ENCODE measurements around the gene NDUFS6.

Gene NDUFS6

DNA sequence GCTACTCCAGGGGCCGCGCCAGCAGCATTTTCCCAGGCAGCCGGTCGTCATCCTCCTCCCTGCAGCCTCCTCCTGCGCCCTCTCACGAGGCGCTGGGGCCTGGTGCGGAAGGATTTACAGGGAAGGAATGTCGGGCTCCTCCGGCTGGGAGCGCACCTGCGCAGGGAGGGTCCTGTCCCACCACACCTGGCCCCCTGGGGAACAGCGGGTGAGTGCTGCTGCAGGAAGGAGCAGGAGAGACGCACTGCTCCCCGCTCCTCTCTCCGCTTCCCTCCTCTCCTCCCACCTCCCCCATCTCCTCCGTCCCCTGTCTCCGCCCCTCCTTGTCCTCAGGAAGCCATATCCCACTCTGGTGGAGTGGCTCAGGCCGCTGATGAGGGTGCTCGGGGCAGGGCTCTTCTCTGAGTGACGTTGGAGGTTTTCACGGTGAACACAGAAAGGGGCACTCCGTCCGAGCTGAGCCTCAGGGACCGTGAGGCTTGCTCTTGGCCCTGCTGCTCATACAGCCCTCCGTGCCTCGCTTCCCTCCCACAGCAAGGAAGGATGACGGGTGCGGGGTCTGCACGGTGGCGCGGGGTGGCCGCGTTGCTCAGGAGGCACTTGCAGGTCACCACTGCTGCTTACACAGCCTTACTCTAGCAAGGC lies 50.2 kb downstream of the NDUFS6 start:
- H3K36me3 ChIP-seq (ENCODE audit: control insufficient read depth, insufficient read depth, low read length) = no peaks in the 10 kb centered on the region
- H3K27me3 ChIP-seq (ENCODE audit: control insufficient read depth, insufficient read depth, low read length) = peaks cover 19% of the 10 kb centered on the region
- H3K4me3 ChIP-seq (ENCODE audit: low read length) = no peak overlapping the region
- H3K9ac ChIP-seq (ENCODE audit: low read length) = no peak overlapping the region
- H3K9me3 ChIP-seq (ENCODE audit: control insufficient read depth, low read length) = no peaks in the 10 kb centered on the region
- H3K4me1 ChIP-seq (ENCODE audit: control insufficient read depth, insufficient read depth, low read length) = no peaks in the 10 kb centered on the region

DNA sequence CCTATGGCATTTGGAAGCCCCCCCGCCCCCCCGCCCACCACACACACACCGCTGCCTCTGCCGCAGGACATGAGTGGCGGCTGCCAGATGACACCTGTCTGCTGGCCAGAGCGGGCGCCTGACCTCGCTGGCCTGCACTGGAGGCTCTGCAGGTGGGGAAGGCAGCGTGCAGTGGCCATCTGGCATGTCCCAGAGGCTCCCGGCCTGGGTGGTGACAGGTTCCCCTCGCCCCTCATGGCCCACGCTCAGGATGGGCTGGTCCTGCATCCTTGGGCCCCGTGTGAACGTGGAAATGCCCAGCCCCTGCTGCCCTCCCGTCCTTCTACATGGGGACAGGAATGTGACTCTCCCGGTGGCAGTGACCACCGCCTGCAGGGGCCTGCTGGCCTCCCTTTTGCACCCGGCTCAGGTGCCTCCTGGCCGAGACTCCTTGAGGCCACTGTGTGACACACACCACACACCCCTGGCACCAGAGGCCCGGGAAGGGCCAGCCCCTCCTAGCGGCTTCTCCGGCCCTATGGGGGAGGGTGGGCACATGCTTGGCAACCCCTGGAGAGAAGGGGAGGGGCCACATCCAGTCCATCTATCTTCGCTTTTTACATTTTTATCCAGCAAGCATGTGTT lies 51.2 kb downstream of the NDUFS6 start:
- H3K36me3 ChIP-seq (ENCODE audit: control insufficient read depth, insufficient read depth, low read length) = no peaks in the 10 kb centered on the region
- H3K4me3 ChIP-seq (ENCODE audit: low read length) = no peak overlapping the region
- H3K9me3 ChIP-seq (ENCODE audit: control insufficient read depth, low read length) = no peaks in the 10 kb centered on the region
- no peaks in the 10 kb centered on the region for H3K4me1 ChIP-seq (ENCODE audit: control insufficient read depth, insufficient read depth, low read length)
- peaks cover 19% of the 10 kb centered on the region for H3K27me3 ChIP-seq (ENCODE audit: control insufficient read depth, insufficient read depth, low read length)
- no peak overlapping the region for H3K9ac ChIP-seq (ENCODE audit: low read length)

DNA sequence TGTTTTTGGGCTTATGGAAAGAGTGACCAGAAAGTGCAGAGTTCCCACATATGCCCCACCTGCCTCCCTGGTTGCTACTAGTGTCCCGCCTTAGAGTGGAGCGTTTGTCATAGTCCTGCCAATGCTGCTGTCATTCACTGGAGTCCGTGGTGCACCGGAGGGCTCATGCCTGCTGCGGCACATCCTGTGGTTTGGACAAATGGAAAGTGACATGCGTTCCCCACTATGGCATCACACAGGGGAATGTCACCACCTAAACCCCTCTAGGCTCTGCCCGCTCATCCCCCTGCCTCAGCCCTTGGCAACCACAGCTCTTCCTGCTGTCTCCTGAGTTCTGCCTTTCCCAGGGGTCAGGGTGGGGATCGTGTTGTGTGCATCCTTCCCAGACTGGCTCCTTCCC lies 52.3 kb downstream of the NDUFS6 start:
- no peak overlapping the region for H3K4me3 ChIP-seq (ENCODE audit: low read length)
- H3K9ac ChIP-seq (ENCODE audit: low read length) = no peak overlapping the region
- H3K4me1 ChIP-seq (ENCODE audit: control insufficient read depth, insufficient read depth, low read length) = no peaks in the 10 kb centered on the region
- H3K27me3 ChIP-seq (ENCODE audit: control insufficient read depth, insufficient read depth, low read length) = peaks cover 19% of the 10 kb centered on the region
- H3K9me3 ChIP-seq (ENCODE audit: control insufficient read depth, low read length) = no peaks in the 10 kb centered on the region
- no peaks in the 10 kb centered on the region for H3K36me3 ChIP-seq (ENCODE audit: control insufficient read depth, insufficient read depth, low read length)

DNA sequence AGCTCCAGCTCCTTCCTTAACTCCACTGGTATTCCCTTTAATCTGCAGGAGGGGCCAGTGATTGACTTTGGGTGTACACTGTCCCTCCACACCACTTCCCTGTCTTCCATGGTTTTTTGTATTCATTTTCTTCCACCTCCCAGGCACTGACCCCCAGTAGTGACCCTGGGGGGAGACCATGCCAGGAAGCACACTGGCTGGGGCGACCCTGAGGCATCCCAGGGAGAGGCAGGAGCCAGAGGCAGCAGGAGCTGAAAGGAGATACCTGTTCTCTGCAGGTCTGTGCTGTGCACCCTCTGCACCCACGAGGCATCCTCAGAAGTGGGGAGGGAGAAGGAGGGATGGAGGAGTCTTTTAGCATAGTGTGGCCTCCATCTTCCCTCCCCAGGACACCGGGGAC lies 53.9 kb downstream of the NDUFS6 start:
- Histone ChIP-seq H3K9ac (ENCODE audit: low read length) (no peak overlapping the region), H3K9me3 (ENCODE audit: control insufficient read depth, low read length) (no peaks in the 10 kb centered on the region), H3K27me3 (ENCODE audit: control insufficient read depth, insufficient read depth, low read length) (peaks cover 16% of the 10 kb centered on the region), H3K36me3 (ENCODE audit: control insufficient read depth, insufficient read depth, low read length) (no peaks in the 10 kb centered on the region), H3K4me1 (ENCODE audit: control insufficient read depth, insufficient read depth, low read length) (no peaks in the 10 kb centered on the region), H3K4me3 (ENCODE audit: low read length) (no peak overlapping the region)

DNA sequence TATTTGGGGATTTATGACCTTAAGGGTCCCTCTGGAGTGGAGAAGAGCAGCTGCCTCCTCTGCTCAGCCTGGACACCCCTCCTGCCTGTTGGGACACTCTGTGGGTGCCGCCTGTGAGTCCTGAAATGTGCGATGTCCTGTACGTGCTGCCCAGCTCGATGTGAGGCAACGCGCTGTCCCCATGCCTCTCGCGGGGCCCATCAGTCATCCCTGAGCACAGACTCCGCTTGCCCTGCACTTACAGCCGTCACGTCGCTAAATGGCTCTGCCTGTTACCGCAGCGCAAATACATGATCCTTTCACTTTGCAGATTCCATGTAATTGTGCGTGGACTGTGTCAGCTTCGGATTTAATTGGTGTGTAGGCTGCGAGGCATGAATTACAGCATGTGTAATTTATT lies 54.4 kb downstream of the NDUFS6 start:
- no peak overlapping the region for H3K4me3 ChIP-seq (ENCODE audit: low read length)
- H3K4me1 ChIP-seq (ENCODE audit: control insufficient read depth, insufficient read depth, low read length) = no peaks in the 10 kb centered on the region
- no peaks in the 10 kb centered on the region for H3K9me3 ChIP-seq (ENCODE audit: control insufficient read depth, low read length)
- H3K9ac ChIP-seq (ENCODE audit: low read length) = no peak overlapping the region
- H3K36me3 ChIP-seq (ENCODE audit: control insufficient read depth, insufficient read depth, low read length) = no peaks in the 10 kb centered on the region
- H3K27me3 ChIP-seq (ENCODE audit: control insufficient read depth, insufficient read depth, low read length) = peaks cover 16% of the 10 kb centered on the region

DNA sequence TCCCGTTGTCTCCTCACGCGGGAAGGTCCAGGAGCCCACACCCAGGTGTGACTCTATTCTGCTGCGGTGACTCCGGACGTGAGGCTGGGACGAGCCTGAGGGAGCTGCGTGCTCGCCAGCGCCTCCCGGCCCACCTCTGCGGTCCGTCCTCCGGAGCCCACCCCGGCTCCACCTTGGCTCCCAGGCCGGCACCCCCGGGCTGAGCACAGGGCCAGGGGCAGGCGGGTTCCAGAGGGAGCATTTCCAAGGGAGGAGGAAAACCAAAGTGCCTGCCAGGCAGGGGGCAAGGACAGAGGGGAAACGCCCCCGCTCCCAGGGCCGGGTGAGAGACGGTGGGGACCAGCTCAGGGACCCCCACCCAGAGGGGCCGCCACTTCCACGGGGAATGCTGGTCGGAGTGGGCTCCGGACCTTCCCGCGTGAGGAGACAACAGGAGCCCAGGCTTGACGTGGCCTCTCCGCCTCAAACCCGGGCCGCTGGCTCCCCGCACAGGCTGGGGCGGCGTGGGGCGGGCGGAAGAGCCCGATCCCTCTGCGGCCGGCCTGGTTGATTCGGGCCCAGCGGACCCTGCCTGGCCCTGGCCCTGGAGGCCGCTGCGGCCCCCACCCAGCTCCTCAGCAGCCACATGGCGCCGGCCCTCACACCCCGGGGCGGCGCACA lies 55.5 kb downstream of the NDUFS6 start:
- H3K27me3 ChIP-seq (ENCODE audit: control insufficient read depth, insufficient read depth, low read length) = peaks cover 9% of the 10 kb centered on the region
- no peaks in the 10 kb centered on the region for H3K36me3 ChIP-seq (ENCODE audit: control insufficient read depth, insufficient read depth, low read length)
- no peaks in the 10 kb centered on the region for H3K4me1 ChIP-seq (ENCODE audit: control insufficient read depth, insufficient read depth, low read length)
- H3K4me3 ChIP-seq (ENCODE audit: low read length) = no peak overlapping the region
- H3K9ac ChIP-seq (ENCODE audit: low read length) = no peak overlapping the region
- no peaks in the 10 kb centered on the region for H3K9me3 ChIP-seq (ENCODE audit: control insufficient read depth, low read length)

DNA sequence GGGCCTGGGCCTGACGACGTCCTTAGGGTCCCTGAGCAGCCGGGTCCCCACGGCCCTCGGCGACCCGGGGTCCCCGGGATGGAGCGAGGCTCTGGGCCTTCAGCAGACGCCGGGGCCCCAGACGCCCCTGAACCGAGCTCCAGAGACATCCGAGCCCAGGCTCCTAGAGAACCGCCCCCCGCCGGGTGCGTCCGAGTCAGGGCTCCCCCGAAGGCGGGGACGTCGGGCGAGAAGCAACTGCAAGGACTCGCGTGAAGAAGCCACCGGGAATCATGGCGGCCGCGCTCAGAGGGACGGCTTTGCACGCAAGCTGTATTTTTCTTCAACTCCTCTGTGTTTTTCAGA lies 56.0 kb downstream of the NDUFS6 start:
- Histone ChIP-seq H3K4me1 (ENCODE audit: control insufficient read depth, insufficient read depth, low read length) (no peaks in the 10 kb centered on the region), H3K4me3 (ENCODE audit: low read length) (no peak overlapping the region), H3K9me3 (ENCODE audit: control insufficient read depth, low read length) (no peaks in the 10 kb centered on the region), H3K9ac (ENCODE audit: low read length) (no peak overlapping the region), H3K36me3 (ENCODE audit: control insufficient read depth, insufficient read depth, low read length) (no peaks in the 10 kb centered on the region), H3K27me3 (ENCODE audit: control insufficient read depth, insufficient read depth, low read length) (peaks cover 9% of the 10 kb centered on the region)

DNA sequence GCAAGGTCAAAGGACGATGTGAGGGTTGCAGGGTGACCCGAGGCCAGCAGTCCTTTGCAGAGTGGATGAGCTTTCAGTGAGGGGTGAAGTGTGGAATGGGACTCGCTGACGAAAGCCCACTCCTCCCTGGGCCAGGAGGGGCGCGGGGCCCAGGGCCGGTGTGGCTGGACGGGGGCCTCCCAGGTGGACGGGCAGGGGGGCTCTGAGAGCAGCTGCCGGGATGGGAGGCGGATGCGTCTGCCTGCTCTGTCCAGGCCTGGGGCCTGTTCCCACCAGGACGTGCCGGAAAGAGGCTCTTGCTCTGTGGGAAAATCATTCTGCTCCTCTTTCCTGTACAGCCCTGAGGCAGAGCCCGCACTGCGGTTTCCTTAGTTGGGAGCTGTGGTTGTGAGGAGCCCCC lies 57.2 kb downstream of the NDUFS6 start:
- peaks cover 11% of the 10 kb centered on the region for H3K27me3 ChIP-seq (ENCODE audit: control insufficient read depth, insufficient read depth, low read length)
- H3K9ac ChIP-seq (ENCODE audit: low read length) = no peak overlapping the region
- H3K36me3 ChIP-seq (ENCODE audit: control insufficient read depth, insufficient read depth, low read length) = no peaks in the 10 kb centered on the region
- H3K9me3 ChIP-seq (ENCODE audit: control insufficient read depth, low read length) = no peaks in the 10 kb centered on the region
- H3K4me3 ChIP-seq (ENCODE audit: low read length) = no peak overlapping the region
- no peaks in the 10 kb centered on the region for H3K4me1 ChIP-seq (ENCODE audit: control insufficient read depth, insufficient read depth, low read length)

DNA sequence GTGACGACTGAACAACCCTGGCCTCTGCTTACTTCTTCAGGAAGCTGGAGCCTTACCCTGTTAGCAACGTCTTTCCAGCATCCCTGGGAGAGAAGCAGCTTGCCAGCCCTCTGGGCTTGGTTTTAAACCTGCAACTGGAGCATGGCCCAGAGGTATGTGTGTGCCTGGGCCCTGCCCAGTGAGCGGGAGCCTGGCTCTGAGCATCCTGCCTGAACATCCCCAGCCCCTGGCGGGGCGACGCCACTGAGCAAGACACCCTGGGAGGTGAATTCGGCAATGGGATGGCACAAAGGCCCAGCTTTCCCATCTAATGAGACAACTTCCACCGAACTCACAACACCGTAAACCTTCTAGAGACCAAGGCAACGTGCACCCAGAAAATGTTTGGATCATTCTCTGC lies 57.9 kb downstream of the NDUFS6 start:
- Histone ChIP-seq H3K9me3 (ENCODE audit: control insufficient read depth, low read length) (no peaks in the 10 kb centered on the region), H3K4me1 (ENCODE audit: control insufficient read depth, insufficient read depth, low read length) (no peaks in the 10 kb centered on the region), H3K36me3 (ENCODE audit: control insufficient read depth, insufficient read depth, low read length) (no peaks in the 10 kb centered on the region), H3K4me3 (ENCODE audit: low read length) (no peak overlapping the region), H3K9ac (ENCODE audit: low read length) (no peak overlapping the region), H3K27me3 (ENCODE audit: control insufficient read depth, insufficient read depth, low read length) (peaks cover 12% of the 10 kb centered on the region)

DNA sequence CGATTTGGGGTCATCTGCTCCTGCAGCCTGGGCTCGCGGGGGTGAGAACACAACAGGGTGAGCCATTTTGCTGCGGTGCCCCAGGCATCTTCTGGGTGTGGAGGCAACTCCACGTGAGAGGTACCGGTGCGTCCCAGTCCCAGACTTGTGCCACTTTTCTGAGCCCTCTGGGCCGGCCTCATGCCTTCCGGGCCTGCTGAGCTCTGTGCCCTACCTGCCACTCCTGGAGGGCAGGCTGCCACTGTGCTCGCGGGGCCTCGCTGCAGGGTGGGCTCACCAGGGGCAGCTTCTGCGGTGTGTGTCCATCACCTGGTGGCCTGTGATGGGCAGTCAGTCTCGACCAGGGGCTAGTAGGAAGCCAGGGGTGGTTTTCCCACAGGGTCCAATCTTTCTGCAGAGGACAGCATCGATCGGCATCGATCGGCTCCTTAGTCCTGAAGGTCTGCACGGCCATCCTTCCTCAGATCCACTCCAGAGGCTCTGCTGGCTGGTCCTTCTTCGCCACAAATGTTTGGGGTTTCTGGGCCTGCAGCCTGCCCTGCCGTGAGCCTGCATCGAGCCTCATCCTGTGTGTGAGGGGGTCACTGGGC lies 58.9 kb downstream of the NDUFS6 start:
- H3K36me3 ChIP-seq (ENCODE audit: control insufficient read depth, insufficient read depth, low read length) = no peaks in the 10 kb centered on the region
- H3K4me1 ChIP-seq (ENCODE audit: control insufficient read depth, insufficient read depth, low read length) = no peaks in the 10 kb centered on the region
- H3K4me3 ChIP-seq (ENCODE audit: low read length) = no peak overlapping the region
- H3K27me3 ChIP-seq (ENCODE audit: control insufficient read depth, insufficient read depth, low read length) = peaks cover 20% of the 10 kb centered on the region
- no peaks in the 10 kb centered on the region for H3K9me3 ChIP-seq (ENCODE audit: control insufficient read depth, low read length)
- no peak overlapping the region for H3K9ac ChIP-seq (ENCODE audit: low read length)

DNA sequence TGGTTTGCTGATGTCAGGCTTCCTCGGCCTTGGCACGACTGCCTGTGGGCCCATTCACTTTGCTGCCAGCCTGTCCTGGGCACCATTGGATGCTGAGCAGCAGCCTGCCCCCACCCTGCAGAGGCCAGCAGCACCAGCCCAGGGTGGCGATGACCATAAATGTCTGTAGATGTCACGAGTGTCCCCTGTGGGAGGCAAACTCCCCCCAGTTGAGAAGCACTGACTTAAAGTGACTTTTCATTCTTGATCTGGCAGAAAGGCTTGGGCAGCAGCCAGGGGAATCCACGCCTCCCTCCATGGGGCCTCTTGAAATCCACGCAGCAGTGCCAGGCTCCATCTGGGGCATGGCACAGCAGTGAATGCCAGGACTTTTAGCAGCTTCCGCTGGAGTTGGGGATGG lies 59.7 kb downstream of the NDUFS6 start:
- Histone ChIP-seq H3K9me3 (ENCODE audit: control insufficient read depth, low read length) (no peaks in the 10 kb centered on the region), H3K36me3 (ENCODE audit: control insufficient read depth, insufficient read depth, low read length) (no peaks in the 10 kb centered on the region), H3K4me1 (ENCODE audit: control insufficient read depth, insufficient read depth, low read length) (no peaks in the 10 kb centered on the region), H3K4me3 (ENCODE audit: low read length) (no peak overlapping the region), H3K27me3 (ENCODE audit: control insufficient read depth, insufficient read depth, low read length) (peaks cover 28% of the 10 kb centered on the region), H3K9ac (ENCODE audit: low read length) (no peak overlapping the region)

DNA sequence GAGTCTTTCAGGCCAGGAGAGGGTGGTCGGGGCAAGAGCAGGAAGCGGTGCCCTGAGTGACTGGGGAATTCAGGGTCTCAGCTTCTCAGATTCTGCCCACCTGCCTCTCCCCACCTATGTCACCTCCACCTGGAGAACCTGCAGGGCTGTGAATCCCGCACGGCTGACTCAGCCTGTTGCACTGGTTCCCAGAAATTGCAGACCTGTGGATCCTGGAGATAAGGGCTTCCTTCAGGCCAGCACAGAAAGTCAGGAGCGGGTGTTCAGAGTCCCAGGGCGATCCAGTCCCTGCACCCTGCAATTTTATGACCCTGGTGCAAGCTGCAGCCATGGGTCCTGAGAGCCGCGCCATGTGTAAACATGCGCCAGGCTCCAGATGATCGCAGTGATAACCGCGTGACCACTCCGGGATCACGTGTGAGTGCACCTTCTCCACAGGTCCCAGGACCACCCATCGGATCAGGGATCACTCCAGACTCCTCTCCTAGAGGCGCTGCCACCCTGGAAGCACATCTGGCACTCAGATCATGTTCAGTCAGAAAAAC lies 63.8 kb downstream of the NDUFS6 start:
- peaks cover 40% of the 10 kb centered on the region for H3K27me3 ChIP-seq (ENCODE audit: control insufficient read depth, insufficient read depth, low read length)

More for the DNA sequence above, 63.8 kb downstream of the NDUFS6 start:
- Histone ChIP-seq H3K4me3 (ENCODE audit: low read length) (no peak overlapping the region), H3K36me3 (ENCODE audit: control insufficient read depth, insufficient read depth, low read length) (no peaks in the 10 kb centered on the region), H3K9me3 (ENCODE audit: control insufficient read depth, low read length) (no peaks in the 10 kb centered on the region), H3K9ac (ENCODE audit: low read length) (no peak overlapping the region), H3K4me1 (ENCODE audit: control insufficient read depth, insufficient read depth, low read length) (no peaks in the 10 kb centered on the region)
